ENCODE results near the gene STK25. TPM values are rescaled to one million over a fixed set of nuclear protein-coding genes. Genes with fewer than 3 reads are reported as not detected.

STK25 gene
- total RNA-seq, 1 experiment from 2014 or later: 159 TPM

DNA sequence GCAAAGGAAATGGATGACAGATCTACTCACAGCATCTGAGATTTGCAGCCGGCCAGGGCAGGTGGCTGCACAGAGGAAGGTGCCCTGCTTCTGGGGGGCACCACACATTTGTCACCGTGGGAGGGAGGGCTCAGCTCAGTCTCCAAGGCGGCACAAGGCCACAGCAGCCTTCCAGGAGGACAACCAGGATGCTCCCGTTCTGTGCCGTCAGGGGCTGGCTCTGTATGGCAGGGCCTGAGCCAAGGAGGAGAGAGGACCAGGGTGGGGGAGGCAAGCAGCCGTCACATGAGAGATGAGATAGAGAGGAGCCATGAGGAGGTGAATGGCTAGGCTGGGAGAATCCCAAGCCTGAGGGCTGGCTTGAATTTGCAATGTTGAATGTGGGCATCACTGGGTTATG, 45.6 kb upstream of the STK25 start:
- DNase-seq: no peak
- H3K4me1 Mint-ChIP-seq (ENCODE audit: low read depth, unreplicated experiment): peaks cover 19% of the 10 kb centered on the region
- intact Hi-C loops (cut with micrococcal nuclease; ENCODE audit: unreplicated experiment): no loop called here
- peaks cover 11% of the 10 kb centered on the region for H3K36me3 Mint-ChIP-seq (ENCODE audit: insufficient read depth, unreplicated experiment)
- H3K27ac Mint-ChIP-seq (ENCODE audit: unreplicated experiment): no peak overlapping the region
- BruUV-seq (replicated peaks): no TSS peak
- peaks cover 29% of the 10 kb centered on the region for H3K27me3 Mint-ChIP-seq (ENCODE audit: unreplicated experiment)
- CTCF ChIA-PET: no interaction called here
- H3K4me3 Mint-ChIP-seq (ENCODE audit: low read depth, unreplicated experiment): no peak overlapping the region
- TF ChIP-seq, protein P1, sequence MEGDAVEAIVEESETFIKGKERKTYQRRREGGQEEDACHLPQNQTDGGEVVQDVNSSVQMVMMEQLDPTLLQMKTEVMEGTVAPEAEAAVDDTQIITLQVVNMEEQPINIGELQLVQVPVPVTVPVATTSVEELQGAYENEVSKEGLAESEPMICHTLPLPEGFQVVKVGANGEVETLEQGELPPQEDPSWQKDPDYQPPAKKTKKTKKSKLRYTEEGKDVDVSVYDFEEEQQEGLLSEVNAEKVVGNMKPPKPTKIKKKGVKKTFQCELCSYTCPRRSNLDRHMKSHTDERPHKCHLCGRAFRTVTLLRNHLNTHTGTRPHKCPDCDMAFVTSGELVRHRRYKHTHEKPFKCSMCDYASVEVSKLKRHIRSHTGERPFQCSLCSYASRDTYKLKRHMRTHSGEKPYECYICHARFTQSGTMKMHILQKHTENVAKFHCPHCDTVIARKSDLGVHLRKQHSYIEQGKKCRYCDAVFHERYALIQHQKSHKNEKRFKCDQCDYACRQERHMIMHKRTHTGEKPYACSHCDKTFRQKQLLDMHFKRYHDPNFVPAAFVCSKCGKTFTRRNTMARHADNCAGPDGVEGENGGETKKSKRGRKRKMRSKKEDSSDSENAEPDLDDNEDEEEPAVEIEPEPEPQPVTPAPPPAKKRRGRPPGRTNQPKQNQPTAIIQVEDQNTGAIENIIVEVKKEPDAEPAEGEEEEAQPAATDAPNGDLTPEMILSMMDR (IDR thresholded peaks at IDR 0.05; ENCODE audit: unreplicated experiment): no peak
- no peaks in the 10 kb centered on the region for H3K9me3 Mint-ChIP-seq (ENCODE audit: low read depth, unreplicated experiment)

DNA sequence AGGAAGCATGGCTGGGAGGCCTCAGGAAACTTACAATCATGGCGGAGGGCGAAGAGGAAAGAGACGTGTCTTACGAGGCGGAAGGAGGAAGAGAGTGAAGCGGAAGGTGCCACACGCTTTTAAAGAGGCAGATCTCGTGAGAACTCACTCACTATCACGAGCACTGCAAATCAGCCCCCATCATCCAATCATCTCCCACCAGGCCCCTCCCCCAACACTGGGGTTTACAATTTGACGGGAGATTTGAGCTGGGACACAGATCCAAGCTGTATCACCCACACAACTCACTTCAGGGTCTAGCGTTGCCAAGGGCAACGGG, 45.1 kb upstream of the STK25 start:
- no TSS peak for BruUV-seq (replicated peaks)
- H3K4me1 Mint-ChIP-seq (ENCODE audit: low read depth, unreplicated experiment): peaks cover 18% of the 10 kb centered on the region
- CTCF ChIA-PET: no interaction called here
- peaks cover 29% of the 10 kb centered on the region for H3K27me3 Mint-ChIP-seq (ENCODE audit: unreplicated experiment)
- intact Hi-C loops (cut with micrococcal nuclease; ENCODE audit: unreplicated experiment): no loop called here
- no peak overlapping the region for H3K4me3 Mint-ChIP-seq (ENCODE audit: low read depth, unreplicated experiment)
- TF ChIP-seq, protein P1 (IDR thresholded peaks at IDR 0.05; ENCODE audit: unreplicated experiment): no peak
- H3K27ac Mint-ChIP-seq (ENCODE audit: unreplicated experiment): no peak overlapping the region
- peaks cover 6% of the 10 kb centered on the region for H3K36me3 Mint-ChIP-seq (ENCODE audit: insufficient read depth, unreplicated experiment)
- no peak for DNase-seq
- H3K9me3 Mint-ChIP-seq (ENCODE audit: low read depth, unreplicated experiment): no peaks in the 10 kb centered on the region

DNA sequence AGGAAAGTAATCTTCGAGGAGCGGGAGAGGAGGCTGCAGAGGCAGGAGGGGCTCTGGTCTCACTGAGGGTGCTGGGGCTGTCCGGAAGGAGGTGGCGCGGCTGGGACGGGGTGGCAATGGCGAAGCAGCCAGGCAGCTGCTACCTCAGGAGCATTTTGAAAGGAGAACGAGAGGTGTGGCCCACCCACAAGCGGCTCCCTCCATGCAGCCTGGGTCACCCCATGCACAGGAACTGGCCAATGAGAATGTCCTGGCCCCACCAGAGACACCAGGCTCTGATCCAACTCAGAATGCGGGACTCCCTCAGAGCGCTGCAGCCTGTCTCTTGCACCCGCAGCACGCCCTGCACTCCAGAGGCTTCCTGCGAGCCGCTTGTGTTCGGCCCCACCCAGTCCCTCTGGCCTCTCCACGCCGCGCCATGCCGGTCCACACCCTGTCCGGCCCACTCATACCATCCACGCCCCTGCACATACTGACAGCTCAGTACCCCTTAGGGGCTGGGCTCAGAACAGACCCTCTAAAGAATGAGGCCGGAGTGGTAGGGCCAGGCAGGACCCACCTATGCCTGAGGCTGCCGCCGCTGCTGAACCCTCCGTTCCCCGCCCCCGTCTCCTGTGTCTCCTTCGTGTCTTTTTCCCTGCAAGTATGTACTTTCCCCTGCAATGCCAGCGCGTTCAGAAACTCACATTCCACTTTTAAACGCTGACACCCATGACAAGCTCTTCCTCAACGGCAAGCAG, 43.8 kb upstream of the STK25 start:
- H3K27ac Mint-ChIP-seq (ENCODE audit: unreplicated experiment): no peak overlapping the region
- H3K9me3 Mint-ChIP-seq (ENCODE audit: low read depth, unreplicated experiment): no peaks in the 10 kb centered on the region
- TF ChIP-seq, protein P1 (IDR thresholded peaks at IDR 0.05; ENCODE audit: unreplicated experiment): no peak
- peaks cover 29% of the 10 kb centered on the region for H3K27me3 Mint-ChIP-seq (ENCODE audit: unreplicated experiment)
- no peaks in the 10 kb centered on the region for H3K36me3 Mint-ChIP-seq (ENCODE audit: insufficient read depth, unreplicated experiment)
- CTCF ChIA-PET: no interaction called here
- H3K4me3 Mint-ChIP-seq (ENCODE audit: low read depth, unreplicated experiment): peak overlapping the region; percentile 54
- intact Hi-C loops (cut with micrococcal nuclease; ENCODE audit: unreplicated experiment): no loop called here
- H3K4me1 Mint-ChIP-seq (ENCODE audit: low read depth, unreplicated experiment): peaks cover 9% of the 10 kb centered on the region
- no peak for DNase-seq
- no TSS peak for BruUV-seq (replicated peaks)

DNA sequence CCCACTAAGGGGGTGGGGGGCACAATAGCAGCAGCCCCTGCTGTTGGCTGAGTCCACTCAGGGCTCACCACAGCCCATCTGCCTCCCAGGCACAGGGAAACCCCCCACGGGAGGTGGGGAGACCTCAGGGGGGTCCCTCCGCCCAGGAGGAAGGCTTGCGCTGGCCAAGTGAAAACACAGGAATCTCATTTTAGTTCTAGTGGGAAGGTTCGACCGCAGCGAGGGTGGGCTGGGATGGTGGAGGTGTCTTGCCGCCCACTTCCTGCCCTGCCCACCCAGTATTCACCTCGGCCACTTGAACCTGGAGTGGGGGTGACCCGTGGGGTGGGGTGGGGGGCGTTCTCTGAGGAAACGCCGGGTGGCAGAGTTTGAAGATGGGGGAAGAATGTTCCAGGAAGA, 43.2 kb upstream of the STK25 start:
- Mint-ChIP-seq H3K27ac (ENCODE audit: unreplicated experiment) (no peak overlapping the region), H3K4me1 (ENCODE audit: low read depth, unreplicated experiment) (peaks cover 9% of the 10 kb centered on the region), H3K9me3 (ENCODE audit: low read depth, unreplicated experiment) (no peaks in the 10 kb centered on the region), H3K4me3 (ENCODE audit: low read depth, unreplicated experiment) (peak overlapping the region; percentile 54), H3K36me3 (ENCODE audit: insufficient read depth, unreplicated experiment) (no peaks in the 10 kb centered on the region), H3K27me3 (ENCODE audit: unreplicated experiment) (peaks cover 29% of the 10 kb centered on the region)
- BruUV-seq (replicated peaks): no TSS peak
- TF ChIP-seq, protein P1 (IDR thresholded peaks at IDR 0.05; ENCODE audit: unreplicated experiment): no peak
- DNase-seq: no peak
- intact Hi-C loops (cut with micrococcal nuclease; ENCODE audit: unreplicated experiment): no loop called here
- CTCF ChIA-PET: no interaction called here
